Epithelial cell of prostate (primary cell): ENCODE data around the gene ABCF3.

Experiments
- DNase-seq: peaks from one replicate; pipeline ENCODE4 v3.0.0-alpha.2; 2011; ENCODE audit warnings: low read depth, low spot score
- H3K27ac ChIP-seq: fragments of 450-650 bp; 2 replicates; pipeline ENCODE4 v1.5.1; 2017; ENCODE audit warnings: mild to moderate bottlenecking

Gene ABCF3

DNA sequence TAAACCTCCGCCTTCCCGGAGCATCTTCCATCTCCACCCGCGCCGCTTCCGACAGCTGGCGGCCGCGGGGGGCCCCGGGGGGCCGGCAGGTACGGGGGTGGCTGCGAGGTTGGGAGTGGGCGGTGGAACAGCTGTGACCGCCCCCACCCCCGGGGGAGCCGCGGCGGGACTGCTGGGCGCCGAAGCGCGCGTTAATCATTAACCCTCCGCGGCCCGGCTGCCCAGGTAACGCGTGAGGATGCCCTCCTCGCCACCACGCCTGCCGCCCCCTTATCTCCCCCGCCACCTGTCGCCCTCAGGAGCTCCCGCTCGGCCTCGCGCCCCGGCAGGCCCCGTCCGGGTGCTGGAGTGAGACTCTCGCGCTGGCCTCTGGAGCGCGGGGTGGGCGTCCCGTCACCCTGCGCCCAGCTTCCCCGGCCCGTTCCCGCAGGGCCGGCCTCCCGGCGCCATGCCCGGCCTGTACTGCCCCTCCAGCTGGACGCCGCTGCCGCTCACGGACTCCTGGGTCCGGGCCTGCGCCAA, 44.1 kb downstream of the ABCF3 start:
- no peak for DNase-seq
- no peak overlapping the region for H3K27ac ChIP-seq

DNA sequence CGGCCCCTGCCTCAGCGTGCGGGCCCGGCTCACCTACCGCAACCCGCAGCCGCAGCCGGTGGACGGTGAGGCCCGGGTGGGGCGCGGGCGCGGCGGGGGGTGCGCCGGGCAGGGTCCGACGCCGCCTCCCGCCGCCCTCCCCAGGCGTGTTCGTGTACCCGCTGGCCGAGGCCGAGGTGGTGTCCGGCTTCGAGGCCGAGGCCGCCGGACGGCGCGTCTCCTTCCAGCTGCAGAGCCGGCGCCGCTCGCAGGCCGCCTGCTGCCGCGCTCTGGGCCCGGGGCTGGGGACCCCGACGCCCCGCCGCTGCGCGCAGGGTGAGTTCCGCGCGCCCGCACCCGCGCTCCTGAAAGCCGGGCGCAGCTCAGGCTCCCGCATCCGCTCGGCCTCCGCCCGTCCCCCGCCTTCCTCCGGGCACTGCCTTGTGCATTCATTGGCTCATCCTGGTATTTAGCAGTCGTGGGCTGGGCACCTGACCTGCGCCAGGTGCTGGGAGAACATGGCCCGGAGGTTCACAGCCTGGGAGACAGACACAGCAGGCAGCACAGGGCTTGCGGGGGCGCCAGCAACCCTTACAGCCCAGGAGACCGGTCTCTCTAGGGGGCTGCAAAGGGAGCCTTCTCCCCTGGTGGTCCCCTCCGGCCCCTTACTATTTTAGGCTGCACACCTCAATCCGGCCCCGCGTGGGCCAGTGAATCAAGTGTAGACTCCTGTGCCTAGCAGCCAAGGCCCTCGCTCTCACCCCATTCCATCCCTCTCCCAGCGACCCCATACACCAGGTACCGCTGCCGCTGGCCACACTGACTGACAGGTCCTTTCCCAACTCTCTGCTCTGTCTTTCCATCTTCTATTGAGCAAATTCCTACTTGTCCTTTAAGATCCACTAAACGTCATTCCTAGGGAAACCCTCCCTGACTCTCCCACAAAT, 44.9 kb downstream of the ABCF3 start:
- DNase-seq, result no peak

DNA sequence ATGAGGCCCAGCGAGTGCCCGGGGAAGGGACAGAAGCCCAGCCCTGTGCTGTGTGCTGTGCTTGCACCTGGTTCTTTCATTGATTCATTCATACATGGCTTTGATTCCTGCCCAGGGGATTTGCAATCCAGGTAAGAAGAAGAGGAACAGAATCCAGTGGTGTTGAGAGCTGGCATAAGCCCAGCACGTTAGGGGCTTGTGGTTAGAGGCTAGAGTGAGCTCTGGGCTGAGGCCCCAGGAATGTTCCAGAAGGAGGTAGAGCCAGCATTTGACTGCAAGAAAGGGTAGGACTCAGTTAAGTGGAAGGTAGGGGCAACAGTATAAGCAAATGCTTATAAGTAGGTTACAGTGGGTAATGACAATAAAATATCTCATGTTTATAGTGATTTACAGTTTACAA, 45.7 kb downstream of the ABCF3 start:
- H3K27ac ChIP-seq, result no peak overlapping the region
- DNase-seq, result no peak

More for the DNA sequence above, 44.9 kb downstream of the ABCF3 start:
- no peak overlapping the region for H3K27ac ChIP-seq

DNA sequence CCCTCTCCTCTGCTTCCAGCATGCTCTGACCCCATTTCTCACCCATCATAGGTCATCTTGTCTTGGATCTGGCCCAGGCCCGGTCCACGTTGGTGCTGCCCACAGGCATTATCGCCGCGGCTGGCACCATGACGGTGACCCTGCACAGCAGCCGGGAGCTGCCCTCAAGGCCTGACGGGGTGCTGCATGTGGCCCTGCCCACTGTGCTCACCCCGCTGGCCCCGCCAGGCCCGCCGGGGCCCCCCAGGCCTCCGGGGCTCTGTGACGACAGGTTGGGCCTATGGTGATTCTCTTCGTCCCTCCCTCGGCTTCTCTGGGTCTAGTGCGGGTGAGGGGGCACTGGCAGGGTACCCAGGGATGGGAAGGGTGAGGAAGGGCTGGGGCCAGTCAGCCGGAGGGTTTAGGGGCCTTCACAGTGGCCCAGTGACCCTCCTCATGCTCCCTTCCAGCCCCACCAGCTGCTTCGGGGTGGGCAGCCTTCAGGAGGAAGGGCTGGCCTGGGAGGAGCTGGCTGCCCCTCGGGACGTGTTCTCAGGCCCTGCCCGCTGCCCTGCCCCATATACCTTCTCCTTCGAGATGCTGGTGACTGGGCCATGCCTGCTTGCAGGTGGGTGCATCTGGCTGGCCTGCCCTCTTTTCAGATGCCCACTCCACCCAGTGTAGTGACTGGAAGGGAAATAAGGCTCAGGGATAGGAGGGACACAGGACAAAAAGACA, 47.3 kb downstream of the ABCF3 start:
- DNase-seq, result no peak
- no peak overlapping the region for H3K27ac ChIP-seq

DNA sequence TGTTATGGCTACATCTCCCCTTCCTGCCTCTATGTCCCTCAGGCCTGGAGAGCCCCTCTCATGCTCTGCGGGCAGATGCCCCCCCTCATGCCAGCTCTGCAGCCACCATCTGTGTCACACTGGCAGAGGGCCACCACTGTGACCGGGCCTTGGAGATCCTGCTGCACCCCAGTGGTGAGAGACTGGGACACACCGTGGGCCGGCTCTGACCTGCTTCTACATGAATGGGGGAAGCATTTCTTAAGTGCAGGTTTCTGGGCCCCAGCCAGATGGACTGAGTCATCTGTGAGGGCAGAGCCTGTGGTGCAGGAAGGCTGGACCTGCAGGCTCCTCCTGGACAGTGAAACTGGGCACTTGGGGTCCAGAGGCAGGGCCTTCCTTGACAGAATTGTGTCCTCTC, 48.2 kb downstream of the ABCF3 start:
- DNase-seq, result peak; percentile 64
- no peak overlapping the region for H3K27ac ChIP-seq

DNA sequence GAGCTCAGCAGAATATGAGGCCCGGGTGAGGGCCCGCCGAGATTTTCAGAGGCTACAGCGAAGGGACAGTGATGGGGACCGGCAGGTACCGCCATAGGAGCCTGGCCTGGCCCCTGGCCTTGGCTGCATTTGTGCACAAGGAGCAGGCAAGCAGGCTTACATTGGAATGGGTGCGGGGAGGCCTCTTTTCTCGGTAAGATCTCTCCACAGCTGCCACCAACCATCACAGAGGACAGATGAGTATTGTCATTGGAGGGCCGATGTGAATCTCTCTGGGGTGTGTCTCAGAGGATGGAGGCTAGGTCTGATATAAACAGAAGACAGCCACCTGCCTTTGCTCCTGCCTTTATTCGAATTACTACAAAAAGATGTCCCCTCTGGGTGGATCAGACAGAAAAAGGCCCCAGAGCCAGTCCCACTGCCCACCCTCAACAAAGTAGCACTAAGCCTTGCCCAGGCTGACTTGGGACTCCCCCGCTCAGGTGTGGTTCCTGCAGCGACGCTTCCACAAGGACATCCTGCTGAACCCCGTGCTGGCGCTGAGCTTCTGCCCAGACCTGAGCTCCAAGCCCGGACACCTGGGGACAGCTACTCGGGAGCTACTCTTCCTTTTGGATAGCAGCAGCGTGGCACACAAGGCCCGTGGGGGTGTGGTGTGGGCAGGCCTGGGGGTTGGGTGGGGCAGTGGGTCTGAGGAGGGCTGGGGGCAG, 48.8 kb downstream of the ABCF3 start:
- no peak for DNase-seq
- H3K27ac ChIP-seq, result no peak overlapping the region

DNA sequence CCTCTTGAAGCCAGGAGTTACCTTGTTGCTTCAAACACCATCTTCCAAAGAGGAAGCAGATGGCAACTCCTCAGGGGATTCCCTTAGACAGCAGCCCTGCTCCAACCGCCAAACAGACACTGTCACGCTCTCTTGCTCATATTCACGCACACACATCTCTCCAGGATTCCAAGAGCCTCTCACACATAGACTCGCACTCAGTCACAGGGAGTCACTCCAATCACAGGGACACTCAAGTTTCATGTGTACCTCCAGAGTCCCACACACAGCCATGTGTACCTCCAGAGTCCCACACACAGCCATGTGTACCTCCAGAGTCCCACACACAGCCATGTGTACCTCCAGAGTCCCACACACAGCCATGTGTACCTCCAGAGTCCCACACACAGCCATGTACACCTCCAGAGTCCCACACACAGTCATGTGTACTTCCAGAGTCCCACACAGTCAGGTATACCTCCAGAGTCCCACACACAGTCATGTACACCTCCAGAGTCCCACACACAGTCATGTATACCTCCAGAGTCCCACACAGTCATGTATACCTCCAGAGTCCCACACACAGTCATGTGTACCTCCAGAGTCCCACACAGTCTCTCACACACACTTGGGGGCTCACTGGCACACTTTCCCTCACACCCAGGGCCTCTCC, 49.5 kb downstream of the ABCF3 start:
- H3K27ac ChIP-seq, result no peak overlapping the region

DNA sequence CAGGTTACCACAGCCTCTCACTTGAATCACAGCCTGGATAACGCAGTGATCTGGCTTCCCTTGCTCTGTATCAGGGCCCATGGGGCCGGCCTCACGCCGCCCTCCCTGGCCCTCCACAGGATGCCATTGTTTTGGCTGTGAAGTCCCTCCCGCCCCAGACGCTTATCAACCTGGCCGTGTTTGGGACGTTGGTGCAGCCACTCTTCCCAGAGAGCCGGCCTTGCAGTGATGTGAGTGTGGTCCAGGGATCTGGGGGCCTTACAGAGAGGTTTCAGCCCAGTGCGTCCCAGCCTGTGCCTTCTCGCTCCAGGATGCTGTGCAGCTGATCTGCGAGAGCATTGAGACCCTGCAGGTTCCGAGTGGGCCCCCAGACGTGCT, 50.0 kb downstream of the ABCF3 start:
- no peak overlapping the region for H3K27ac ChIP-seq
- DNase-seq, result no peak

More for the DNA sequence above, 49.5 kb downstream of the ABCF3 start:
- no peak for DNase-seq

DNA sequence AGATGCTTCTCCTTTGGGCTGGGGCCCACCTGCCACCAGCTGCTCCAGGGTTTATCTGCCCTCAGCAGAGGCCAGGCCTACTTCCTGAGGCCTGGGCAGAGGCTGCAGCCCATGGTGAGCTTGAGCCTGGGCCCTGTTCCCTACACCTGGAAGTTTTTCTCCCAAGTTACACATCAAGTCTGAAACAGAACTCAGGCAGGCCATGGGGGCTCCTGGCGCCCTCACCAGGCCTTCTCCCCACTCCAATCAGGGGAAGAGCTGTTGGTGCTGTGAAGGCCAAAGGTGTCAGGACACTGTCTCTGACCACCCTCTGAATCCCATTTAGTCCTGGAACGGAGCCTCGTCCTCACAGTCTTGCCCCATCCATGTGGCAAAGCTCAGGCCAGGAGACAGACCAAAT, 50.6 kb downstream of the ABCF3 start:
- no peak for DNase-seq
- no peak overlapping the region for H3K27ac ChIP-seq

DNA sequence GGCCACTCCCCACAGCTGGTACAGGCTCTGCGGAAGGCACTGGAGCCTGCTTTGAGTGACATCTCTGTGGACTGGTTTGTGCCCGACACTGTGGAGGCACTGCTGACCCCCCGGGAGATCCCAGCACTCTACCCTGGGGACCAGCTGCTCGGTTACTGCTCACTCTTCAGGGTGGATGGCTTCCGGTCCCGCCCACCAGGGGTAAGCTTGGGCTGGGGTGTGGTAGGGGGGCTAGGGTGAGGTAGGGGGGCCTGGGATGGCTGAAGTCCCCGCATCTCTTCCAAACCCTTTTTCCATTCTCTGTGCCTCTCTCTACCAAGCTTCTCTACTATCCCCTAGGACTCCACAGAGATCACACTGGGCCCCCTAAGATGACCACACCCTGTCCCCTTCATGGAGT, 51.2 kb downstream of the ABCF3 start:
- no peak for DNase-seq
- H3K27ac ChIP-seq, result no peak overlapping the region

DNA sequence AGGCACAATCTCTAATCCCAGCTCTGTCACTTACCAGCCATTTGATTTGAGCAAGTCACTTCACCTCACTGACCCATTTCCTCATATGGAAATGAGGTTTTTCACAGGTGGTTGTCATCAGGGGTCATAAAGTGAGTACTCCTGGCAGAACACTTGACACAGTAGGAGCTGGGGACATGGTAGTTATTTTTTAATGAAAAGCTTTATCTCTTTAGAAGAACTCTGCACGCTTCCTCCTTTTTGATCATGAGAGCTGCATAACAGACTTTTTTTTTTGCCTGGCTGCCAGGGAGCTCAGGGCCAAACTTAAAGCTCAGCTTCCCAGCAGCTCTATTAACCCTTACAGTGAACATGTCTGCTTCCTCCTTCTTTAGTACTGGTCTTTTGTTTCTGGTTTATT, 51.8 kb downstream of the ABCF3 start:
- no peak overlapping the region for H3K27ac ChIP-seq
- no peak for DNase-seq

DNA sequence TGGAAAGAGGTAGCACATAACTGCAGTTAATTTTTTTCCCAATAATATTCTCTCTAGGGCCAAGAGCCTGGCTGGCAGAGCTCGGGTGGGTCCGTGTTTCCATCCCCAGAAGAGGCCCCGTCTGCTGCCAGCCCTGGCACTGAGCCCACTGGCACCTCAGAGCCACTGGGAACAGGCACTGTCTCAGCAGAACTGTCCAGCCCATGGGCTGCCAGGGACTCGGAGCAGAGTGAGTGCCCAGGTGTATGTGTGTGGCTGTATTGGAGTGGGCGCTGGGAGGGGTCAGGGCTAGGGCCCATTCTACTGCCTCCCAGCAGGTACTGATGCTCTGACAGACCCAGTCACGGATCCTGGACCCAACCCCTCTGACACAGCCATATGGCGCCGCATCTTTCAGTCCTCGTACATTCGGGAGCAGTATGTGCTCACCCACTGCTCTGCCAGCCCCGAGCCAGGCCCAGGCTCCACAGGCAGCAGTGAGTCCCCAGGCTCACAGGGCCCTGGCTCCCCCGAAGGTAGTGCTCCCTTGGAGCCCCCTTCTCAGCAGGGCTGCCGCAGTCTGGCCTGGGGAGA, 52.3 kb downstream of the ABCF3 start:
- H3K27ac ChIP-seq, result no peak overlapping the region
- no peak for DNase-seq

DNA sequence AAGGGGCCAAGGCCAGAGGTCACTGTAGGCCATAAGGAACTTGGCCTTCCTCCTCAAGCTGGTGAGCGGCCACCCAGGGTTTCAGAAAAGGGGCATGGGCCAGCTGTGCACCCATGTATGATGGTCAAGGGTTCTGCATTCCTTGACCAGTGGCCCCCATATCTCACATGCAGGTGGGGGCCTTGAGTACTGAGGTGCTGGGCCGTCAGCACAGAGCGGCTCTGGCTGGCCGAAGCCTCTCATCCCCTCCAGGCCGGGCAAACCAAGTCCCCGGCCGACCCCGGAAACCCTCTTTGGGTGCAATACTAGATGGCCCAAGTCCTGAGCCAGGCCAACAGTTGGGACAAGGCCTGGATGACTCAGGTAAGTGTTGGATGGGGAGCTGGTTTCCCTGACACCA, 53.2 kb downstream of the ABCF3 start:
- no peak overlapping the region for H3K27ac ChIP-seq
- no peak for DNase-seq

DNA sequence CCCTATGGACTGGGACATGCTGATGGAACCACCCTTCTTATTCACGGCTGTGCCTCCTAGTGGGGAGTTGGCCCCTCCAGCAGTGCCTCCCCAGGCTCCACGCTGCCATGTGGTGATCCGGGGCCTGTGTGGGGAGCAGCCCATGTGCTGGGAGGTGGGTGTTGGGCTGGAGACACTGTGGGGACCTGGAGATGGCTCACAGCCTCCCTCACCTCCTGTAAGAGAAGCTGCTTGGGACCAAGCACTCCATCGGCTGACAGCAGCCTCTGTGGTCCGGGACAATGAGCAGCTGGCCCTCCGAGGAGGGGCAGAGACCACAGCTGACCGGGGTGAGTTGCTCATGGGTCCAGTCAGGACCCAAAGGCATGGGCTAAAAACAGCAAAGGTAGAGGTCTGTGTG, 53.7 kb downstream of the ABCF3 start:
- no peak overlapping the region for H3K27ac ChIP-seq
- no peak for DNase-seq

DNA sequence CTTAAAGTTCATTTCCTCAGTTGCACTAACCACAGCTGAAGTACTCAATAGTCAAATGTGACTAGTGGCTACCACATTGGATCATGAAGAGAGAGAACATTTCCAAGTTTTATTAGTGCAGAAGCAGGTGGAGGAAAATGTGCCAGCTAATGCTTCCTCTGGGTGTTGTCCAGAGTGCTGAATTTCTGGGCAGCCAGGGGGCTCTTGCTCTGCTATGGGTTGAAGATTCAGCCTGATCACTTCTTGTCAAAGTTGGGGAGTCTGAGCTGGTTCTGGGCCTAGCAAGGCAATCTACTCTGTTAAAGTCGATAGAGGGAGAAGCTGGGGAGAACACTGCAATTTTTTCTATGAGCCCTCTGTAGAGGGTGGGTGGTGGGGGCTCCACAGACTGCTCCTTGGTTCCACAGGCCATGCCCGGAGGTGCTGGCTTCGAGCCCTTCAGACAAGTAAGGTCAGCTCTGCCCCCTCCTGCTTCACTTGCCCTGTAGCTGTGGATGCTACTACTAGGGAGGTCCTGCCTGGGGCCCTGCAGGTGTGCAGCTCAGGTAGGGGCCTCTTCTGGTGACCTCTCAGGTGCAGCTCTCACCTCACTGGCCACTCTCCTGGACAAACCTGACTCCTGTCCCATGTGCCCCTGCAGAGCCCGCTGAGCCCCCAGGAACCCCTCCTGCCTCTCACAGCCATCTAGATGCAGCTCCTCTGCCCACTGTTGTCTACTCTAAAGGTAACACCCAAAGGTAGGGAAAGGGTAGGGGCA, 54.6 kb downstream of the ABCF3 start:
- no peak for DNase-seq
- no peak overlapping the region for H3K27ac ChIP-seq

DNA sequence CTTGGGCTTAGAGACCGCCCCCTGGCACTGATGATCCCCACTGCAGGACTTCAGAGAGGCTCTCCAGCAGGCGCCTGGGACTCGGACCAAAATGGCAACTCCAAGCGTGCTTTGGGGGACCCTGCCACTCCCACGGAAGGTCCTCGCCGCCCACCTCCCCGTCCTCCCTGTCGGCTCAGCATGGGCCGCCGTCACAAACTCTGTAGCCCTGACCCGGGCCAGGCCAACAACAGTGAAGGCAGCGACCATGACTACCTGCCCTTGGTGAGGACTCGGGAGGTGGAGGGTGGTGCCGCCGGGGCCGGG, 55.1 kb downstream of the ABCF3 start:
- DNase-seq, result no peak
- H3K27ac ChIP-seq, result no peak overlapping the region

DNA sequence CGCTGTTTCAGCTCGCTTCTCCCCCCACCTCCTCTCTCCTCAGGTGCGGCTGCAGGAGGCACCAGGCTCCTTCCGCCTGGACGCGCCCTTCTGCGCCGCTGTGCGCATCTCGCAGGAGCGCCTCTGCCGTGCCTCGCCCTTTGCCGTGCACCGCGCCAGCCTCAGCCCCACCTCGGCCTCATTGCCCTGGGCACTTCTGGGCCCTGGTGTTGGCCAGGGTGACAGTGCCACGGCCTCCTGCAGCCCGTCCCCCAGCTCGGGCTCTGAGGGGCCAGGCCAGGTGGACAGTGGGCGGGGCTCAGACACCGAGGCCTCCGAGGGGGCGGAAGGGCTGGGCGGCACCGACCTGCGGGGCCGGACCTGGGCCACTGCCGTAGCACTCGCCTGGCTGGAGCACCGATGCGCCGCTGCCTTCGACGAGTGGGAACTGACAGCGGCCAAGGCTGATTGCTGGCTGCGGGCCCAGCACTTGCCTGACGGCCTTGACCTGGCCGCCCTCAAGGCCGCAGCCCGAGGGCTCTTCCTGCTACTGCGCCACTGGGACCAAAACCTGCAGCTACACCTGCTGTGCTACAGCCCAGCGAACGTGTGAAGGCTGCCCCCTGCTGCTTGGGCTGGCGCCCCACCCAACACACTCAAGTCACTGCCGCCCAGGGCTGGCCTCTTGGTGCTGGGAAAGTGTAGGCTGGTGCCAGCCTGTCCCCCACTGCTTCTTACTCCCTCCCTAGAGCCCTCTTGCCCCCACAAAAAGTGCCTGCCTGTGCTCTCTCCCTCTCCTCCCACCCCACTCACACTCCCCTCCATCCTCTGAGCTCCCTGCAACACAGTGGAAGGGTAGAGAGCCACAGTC, 55.7 kb downstream of the ABCF3 start:
- no peak for DNase-seq
- H3K27ac ChIP-seq, result no peak overlapping the region

DNA sequence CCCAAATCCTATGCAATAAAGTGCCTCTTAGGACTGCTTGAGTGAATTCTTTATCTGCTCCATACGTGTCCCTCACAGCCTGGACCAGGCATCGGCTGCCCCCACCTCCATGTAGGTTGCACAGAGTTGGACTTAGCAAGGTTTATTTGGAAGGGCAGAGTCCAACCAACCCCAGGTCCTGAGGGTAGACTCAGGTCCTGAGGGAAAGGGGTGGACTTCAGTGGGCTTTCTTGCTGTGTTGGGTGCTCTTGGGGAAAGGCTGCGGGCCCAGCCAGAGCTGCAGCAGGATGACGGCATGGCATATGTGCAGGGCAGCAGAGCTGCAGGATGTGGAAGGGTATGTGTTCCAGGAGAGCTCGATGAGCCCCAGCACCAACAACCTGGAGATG, 56.3 kb downstream of the ABCF3 start:
- no peak for DNase-seq
- H3K27ac ChIP-seq, result no peak overlapping the region
